Renal cortex interstitium (tissue), 11 donors: ENCODE data around the gene MYBPC1. TPM values are rescaled to one million over a fixed set of nuclear protein-coding genes. Genes with fewer than 3 reads are reported as not detected.
"Not testable (repeated sequence)": the region's sequence is repeated elsewhere in the genome, so short reads cannot be mapped to it uniquely, and the experiment has no call there.

Experiments used
- DNase-seq, 11 donors: peaks; one replicate each; pipeline ENCODE4 v3.0.0-alpha.2; 2013; ENCODE audit warnings: low read depth in 9 of 11, low spot score in 4 of 11; ENCODE audit errors: extremely low read depth in 1 of 11
- polyA plus RNA-seq, 3 donors: library from polyadenylated mRNA; unstranded; fragments of 120-200 nt; gene quantifications; one replicate each; pipeline ENCODE4 v1.2.1, GENCODE V29; 2013; ENCODE audit not compliant: insufficient read length in 3 of 3

Gene MYBPC1
- polyA plus RNA-seq, 3 donors: 0.08 to 1.0 TPM; not detected in 1

DNA sequence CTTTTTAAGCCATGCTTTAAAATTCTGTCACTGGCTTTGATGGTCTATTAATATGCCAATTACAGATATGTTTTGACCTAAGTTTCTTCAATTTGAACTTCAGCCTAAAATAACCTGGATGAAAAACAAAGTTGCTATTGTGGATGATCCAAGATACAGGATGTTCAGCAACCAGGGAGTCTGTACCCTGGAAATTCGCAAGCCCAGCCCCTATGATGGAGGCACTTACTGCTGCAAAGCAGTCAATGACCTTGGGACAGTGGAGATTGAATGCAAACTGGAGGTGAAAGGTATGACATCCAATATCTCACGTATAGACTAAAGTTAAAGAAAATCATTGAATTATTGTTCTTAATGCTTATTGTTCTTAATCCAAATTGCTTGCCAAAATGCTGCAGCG, 85.5 kb downstream of the MYBPC1 start:
- DNase-seq: no peak

DNA sequence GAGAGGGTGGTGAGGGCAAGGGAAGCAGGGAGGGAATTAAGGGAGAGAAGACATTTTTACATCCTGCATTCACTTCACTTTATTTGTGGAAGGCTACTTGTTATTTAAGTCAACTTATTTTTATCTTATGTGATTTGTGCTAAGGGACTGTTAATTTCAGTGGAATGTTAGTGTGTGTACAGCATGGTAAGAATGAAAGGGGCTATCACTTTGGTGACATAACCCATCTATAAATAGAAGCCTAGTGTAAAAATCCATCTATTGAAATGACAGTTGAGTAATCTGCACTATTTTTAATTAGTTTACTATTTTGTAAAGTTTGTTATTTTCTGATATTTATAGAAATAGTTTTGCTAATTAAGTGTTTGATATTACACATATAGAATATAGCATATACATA, 85.9 kb downstream of the MYBPC1 start:
- DNase-seq: no peak

DNA sequence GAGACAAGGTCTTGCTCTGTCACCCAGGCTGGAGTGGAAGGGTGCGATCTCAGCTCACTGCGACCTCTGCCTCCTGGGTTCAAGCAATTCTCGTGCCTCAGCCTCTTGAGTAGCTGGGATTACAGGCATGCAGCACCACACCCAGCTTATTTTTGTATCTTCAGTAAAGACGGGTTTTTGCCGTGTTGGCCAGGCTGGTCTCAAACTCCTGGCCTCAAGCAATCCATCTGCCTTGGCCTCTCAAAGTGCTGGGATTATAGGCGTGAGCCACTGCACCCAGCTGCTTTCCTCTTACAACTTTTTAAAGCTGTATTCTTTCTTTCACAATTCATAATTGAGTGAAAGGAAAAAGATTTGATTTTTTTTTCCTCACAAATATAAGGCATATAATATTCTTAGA, 86.9 kb downstream of the MYBPC1 start:
- not testable (repeated sequence) for DNase-seq

DNA sequence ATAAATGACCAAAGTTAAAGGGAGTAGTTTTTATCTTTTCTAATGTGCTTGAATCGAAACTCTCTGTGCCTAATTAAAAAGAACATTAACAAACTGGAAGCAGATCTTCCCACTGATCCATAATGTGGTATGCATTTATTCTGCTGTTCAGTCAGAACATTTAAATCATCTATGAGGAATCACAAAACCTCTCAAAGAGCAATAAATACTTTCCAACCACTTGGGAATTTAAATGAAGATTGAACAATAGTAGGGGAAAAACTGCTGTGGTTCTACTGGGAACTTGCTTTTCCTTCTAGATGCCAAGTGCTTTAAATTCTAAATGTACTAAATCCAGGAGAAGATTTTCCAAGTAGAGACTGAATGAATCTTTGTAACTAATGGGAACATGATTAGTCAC, 90.3 kb downstream of the MYBPC1 start:
- DNase-seq: no peak

DNA sequence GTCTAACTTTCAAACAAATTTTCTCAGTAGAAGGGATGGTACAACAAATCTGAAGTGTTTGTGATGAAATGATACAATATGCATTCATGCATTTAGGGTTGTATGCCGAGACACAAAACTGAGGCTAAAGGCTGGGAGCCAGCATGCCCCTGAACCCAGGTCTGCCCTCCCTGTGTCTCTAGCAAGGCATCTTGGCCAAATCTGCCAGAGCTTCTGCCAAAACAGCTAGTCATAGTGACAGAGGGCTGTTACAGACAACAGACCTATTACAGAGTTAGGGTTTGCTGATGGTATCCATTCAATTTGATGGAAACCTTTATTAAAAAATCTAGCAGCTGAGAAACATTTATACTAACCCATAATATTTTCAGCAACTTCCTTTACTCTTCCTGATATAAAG, 91.4 kb downstream of the MYBPC1 start:
- DNase-seq: no peak

DNA sequence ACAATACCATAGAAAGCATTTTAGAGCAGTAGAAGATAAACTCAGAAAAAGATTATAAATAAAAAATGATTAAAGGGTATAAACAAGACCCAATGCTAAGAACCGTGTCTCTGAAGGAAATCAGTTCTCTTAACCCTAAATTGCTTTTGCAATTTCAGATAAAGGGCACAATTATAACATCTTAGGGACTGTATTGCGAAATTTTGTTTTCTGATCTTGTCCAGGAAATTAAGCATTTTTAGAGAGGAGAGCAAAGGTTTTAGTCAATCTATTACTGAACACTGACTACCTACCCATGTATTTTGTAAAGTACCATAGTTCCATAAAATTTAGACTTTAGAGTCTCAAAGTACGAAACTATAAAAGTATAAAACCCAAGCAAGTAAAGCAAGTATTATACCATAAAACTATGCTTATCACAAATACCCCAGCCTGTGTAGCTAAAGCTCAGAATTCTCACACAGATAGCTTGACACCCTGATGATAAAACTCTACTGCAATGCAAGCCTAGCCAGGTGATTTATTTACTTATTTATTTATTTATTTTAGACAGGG, 95.8 kb downstream of the MYBPC1 start:
- DNase-seq: no peak

DNA sequence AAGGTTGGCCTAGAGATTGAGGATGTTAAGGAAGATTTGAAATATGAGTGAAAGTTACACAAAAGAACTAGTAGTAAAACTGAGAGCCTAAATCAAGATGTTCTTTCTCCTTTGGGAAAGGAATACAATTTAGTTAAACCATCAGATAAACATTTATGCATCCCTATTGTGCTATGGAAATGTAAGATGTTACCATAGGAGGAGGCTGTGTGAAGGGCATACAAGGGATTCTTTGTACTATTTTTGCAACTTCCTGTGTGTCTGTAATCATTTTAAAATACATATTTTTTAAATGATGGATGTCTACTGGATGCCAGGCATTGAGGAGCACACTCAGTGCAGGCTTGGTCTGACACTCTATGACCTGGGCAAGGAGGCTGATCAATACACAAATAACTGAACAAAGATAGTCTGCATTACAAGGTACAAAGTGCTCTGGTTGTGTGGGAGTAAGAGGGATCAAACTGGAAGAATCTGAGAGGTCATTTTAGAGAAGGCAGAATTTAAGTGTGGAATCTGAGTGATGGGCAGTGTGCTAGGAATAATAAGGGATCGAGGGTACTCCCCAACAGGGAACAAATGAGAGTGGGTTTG, 96.8 kb downstream of the MYBPC1 start:
- DNase-seq: no peak

DNA sequence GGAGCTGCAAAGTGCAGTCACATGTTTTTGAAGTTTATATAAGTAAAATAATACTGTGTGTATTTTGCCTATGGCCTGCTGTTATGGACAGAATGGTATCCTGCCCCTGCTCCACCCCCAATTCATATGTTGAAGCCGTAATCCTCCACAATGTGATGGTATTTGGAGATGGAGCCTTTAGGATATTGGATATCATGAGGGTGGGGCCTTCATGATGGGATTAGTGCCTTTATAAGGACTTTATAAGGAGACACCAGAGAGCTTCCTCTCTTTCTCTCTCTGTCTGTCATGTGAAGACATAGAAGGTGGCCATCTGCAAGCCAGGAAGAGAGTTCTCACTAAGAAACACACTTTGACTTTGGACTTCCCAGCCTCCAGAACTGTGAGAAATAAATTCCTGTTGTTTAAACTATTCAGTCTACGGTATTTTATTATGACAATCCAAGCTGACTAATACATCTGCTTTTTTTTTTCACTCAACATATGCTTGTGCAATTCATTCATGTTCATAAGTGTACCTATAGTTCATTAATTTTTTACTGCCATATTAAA, 99.6 kb downstream of the MYBPC1 start:
- DNase-seq: no peak

DNA sequence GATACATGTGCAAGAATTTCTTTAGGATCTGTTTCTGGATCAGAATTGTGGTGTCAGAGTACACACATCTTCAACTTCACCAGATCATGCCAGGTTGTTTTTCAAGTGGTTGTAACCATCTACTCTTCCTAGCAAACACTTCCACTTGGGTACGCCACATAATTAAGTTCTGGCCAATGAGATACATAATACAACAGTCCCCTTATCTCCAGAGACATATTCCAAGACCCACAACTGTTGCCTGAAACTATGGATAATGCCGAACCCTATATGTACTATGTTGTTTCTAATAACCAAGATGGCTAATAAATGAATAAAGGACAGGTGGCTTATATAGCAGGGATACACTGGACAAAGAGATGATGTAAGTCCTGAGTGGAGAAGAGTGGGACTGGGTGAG, 100.2 kb downstream of the MYBPC1 start:
- no peak for DNase-seq

DNA sequence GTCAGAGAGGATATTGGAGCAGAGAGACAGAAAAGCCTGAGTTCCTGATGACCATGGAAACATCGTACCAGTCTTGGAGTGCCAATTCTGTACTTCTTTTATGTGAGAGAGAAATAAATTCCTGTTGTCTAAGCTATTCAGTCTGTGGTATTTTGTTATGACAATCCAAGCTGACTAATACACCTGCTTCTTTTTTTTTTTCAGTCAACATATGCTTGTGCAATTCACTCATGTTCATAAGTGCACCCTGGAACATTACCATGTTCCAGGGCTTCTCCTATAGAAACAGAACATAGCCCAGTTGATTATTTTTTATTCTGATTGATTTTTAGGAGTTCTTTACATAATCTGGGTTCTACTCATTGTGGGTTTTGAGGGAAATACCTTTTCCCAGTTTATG, 100.9 kb downstream of the MYBPC1 start:
- no peak for DNase-seq

DNA sequence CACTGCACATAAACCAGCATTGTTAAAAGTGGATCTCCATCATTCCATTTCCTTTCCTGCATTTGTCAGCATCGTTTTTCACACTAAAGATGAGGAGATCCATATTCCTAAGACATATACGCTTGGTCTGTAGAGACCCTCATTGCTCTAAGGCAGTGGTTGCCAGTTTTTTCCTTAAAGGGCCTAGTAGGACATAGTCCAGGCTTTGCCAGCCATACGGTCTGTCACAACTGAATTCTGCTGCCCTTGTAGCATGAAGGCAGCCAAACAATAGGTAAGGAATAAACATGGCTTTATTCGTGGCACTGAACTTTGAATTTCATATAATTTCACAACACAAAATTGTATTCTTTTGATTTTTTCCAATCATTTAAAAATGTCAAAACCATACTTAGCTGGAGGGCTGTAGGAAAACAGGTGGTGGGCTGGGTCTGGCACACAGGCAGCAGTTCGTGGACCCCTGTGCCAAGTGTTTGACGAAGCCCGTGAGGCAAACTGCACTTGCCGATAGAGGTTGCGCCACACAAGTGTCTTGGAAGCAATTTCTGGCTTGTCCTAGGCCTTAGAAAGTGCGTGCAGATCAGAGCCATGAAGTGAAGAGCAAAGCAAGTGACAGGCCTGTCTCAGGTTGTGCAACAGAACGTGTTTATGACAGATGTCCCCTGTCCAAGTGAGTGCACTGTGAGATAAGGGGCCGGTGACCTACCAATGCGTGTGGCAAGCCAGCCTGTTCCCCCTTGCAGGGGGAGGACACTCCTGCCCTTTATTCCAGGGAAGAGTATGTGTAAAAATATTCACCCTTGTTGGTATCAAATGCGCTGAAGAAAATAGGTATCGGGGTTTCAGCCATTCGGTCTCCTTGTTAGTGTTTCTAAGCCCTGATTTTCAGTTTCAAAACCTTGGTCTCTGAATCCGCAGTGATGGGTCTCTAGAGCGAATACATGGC, 101.8 kb downstream of the MYBPC1 start:
- DNase-seq: no peak

DNA sequence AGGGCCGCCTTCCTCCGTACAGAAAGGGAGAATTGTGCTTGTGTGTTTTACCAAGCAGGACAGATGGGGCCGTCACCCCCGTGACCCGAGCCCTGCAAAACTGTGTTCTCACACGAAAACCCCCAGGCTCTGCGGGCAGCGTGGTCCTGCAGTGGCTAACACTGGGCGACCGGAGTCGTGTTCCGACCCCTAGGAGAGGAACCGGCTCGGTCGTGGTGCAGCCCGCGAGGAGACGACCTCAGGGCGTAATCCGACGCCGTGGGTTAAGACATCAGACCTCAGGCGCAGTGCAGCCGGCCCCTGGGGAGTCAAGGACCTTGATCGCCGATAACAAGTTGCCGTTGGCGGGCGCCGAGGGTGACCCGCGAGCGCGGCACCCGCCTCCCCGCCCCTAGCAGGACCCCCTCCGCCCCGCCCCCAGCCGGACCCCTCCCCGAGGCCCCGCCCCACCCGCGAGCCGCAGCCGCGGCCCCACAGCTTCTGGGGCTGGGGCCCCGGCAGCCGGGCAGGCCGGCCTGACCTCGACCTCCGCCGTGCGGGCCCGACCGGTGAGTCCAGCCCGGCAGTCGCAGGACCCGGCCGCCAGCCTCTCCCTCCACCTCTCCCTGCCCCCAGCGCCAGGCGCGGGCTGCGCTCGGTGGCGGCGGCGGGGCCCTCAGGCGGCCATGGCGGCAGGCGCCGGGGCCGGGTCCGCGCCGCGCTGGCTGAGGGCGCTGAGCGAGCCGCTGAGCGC, 102.6 kb downstream of the MYBPC1 start, which contains the start of gene CHPT1:
TSS of gene CHPT1 (plus strand) at position 444 of the 733 bp plus-strand sequence. CDS start at position 666, 222 bp downstream.
- peak in 8 of 11 donors; percentile 22 to 51 (median 40) for DNase-seq

DNA sequence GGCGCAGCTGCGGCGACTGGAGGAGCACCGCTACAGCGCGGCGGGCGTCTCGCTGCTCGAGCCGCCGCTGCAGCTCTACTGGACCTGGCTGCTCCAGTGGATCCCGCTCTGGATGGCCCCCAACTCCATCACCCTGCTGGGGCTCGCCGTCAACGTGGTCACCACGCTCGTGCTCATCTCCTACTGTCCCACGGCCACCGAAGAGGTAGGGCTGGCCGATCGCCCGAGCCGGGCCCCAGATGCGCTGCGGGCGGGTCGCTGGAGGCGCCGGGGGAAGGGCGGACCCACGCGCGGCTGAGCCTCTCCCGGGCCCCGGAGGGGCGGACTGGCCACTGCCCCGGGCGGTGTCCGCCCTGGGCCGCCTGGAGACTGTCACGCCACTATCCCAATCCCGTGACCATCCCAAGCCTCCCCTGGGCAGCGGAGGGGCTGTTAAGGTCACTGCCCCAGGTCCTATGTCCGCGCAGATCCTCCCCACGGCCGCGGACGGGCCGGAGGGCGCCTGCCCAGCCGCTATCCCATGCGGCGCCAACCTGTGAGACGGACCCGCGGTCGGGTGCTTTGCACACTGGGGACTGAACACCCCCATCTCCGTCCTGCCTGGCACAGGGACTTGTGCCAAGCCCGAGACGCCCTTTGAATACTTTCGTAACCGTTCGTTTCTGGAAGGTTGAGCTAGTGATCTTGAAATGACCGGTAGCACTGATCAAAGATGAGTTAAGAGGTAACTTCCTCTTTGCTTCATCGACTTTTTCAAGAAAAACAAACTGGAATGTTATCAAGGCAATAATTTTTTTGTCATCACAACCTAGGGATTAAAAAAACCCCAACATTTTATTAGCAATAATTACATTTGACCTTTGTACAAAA, 103.4 kb downstream of the MYBPC1 start:
- DNase-seq: peak in 7 of 11 donors; percentile 6 to 33 (median 27)

DNA sequence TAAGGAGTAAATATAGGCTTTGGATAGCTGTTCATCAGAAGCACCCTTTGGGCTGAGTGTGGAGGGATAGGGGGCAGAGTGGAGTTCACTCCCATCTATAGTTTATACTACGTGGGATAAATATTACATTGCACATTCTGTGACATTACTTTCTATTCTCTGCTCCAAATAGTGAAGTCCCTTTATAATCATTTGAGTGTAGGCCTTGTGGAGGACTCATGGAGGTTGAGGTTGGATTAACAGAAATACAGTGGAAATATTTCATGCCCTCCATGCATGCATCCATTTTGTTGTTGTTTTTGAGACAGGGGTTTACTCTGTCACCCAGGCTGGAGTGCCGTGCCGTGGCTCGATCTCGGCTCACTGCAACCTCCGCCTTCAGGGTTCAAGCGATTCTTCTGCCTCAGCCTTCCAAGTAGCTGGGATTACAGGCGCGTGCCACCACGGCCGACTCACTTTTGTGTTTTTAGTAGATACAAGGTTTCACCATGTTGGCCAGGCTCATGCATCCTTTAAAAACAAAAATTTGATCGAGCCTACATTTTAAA, 104.1 kb downstream of the MYBPC1 start:
- peak in 2 of 11 donors; percentile 4 to 5 for DNase-seq

DNA sequence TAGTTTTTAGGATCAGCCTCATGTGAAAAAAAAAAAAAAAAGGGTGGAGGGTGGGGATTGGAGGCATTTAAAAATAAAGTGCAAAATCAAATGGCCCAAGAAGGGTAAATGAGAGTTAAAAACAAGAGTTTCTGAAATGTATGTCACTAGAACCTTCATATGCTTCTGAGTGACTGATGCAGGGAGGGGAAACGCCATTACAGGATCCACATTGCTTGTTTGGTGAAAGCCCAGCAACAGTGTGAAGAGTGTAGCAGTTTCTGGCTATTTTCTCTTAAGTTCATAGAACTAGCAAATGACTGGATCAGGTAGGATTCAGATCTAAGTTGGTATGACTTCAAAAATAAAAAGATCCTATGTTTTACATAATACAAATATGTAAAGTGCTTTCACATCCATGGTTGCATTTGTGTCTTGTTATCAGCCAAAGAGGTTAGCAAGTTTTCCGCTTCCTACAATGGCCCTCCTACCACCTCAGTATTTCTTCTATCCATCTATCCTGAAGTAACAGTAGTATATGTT, 105.6 kb downstream of the MYBPC1 start:
- DNase-seq: no peak

DNA sequence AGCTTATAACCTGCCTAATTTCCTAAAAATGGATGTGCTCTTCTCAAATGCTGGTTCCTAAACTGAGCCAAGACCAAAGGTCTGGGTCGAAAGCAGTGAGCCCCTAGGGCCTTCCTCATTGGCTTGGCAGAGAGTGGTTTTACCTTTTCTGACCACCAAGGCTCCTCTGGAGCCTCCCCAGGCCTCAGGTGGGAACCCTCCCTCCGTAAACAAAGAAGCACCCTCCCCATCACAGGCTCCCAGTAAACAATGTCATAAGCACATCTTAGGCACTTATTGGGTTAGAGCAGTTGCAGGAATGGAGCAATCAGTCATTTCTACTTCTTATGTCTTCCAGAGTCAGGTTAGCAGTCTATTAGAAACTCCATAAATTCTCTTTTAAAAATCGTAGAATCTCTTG, 108.7 kb downstream of the MYBPC1 start:
- no peak for DNase-seq

DNA sequence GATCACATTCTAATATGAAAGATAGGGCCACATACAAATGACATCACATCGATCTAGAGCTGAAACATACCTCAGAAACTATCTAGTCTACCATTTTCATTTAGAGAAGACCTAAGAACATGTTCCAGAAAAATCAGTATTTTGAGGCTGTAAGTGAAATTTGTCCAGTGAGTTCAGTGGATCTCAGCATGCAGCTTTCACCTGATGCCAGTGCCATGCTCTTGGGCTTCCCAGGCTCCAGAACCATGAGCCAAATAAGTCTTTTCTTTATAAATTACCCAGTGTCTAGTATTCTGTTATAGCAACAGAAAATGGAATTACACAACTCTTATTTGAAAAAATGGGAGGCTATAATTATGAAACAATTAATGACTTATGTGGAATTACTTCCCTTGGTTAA, 111.6 kb downstream of the MYBPC1 start:
- DNase-seq: no peak
